ENCODE measurements around the gene ACY1.

ACY1 gene

GRCh38 chr3:51942603-51943450 lies 40.5 kb upstream of the ACY1 start:
- DNase-seq (ENCODE audit: low read depth, low spot score): no peak
- CTCF ChIA-PET: interaction anchor here (0.6 to 4.0 kb wide), 23 partner anchors 10 to 267 kb away, joined by 3 to 74 read pairs (median 6); partner anchors contain the start of genes ABHD14A, ABHD14B, ACY1 and GPR62
- peak overlapping the region; percentile 59 for H3K4me3 ChIP-seq (ENCODE audit: low read depth, low read length)
- TF ChIP-seq CTCF (IDR thresholded peaks at IDR 0.05; ENCODE audit: insufficient read depth, low read length, missing control alignments): no peak
- POLR2A ChIA-PET: interaction anchor here (0.9 to 2.6 kb wide), 7 partner anchors 10 to 212 kb away, joined by 3 to 16 read pairs (median 7); partner anchors contain the start of genes ABHD14A, ABHD14B, ACY1 and PCBP4

GRCh38 chr3:51943451-51944391 lies 39.6 kb upstream of the ACY1 start:
- CTCF ChIA-PET: interaction anchor here (1.0 to 4.0 kb wide), 18 partner anchors 9 to 201 kb away, joined by 3 to 74 read pairs (median 11); partner anchors contain the start of genes ABHD14A, ABHD14B, ACY1 and GPR62
- POLR2A ChIA-PET: interaction anchor here (1.1 to 2.6 kb wide), 4 partner anchors 30 to 211 kb away, joined by 3 to 16 read pairs (median 8); partner anchors contain the start of genes ABHD14A, ABHD14B and RPL29
- no peak overlapping the region for H3K4me3 ChIP-seq (ENCODE audit: low read depth, low read length)
- TF ChIP-seq CTCF (IDR thresholded peaks at IDR 0.05; ENCODE audit: insufficient read depth, low read length, missing control alignments): no peak
- DNase-seq (ENCODE audit: low read depth, low spot score): no peak

GRCh38 chr3:51944451-51945021 lies 38.8 kb upstream of the ACY1 start:
- CTCF ChIA-PET: interaction anchor here (0.7 to 4.0 kb wide), 8 partner anchors 9 to 200 kb away, joined by 3 to 45 read pairs (median 4); partner anchors contain the start of genes ABHD14B and ACY1
- TF ChIP-seq CTCF (IDR thresholded peaks at IDR 0.05; ENCODE audit: insufficient read depth, low read length, missing control alignments): no peak

GRCh38 chr3:51945031-51945840 lies 38.1 kb upstream of the ACY1 start:
- no peak for TF ChIP-seq CTCF (IDR thresholded peaks at IDR 0.05; ENCODE audit: insufficient read depth, low read length, missing control alignments)
- CTCF ChIA-PET: interaction anchor here (0.7 to 2.4 kb wide), 8 partner anchors 9 to 199 kb away, joined by 3 to 14 read pairs (median 4); partner anchors contain the start of gene ABHD14B
- DNase-seq (ENCODE audit: low read depth, low spot score): no peak
- POLR2A ChIA-PET: no interaction called here
- no peak overlapping the region for H3K4me3 ChIP-seq (ENCODE audit: low read depth, low read length)

More at GRCh38 chr3:51944451-51945021, 38.8 kb upstream of the ACY1 start:
- H3K4me3 ChIP-seq (ENCODE audit: low read depth, low read length): no peak overlapping the region
- DNase-seq (ENCODE audit: low read depth, low spot score): no peak
- POLR2A ChIA-PET: no interaction called here

GRCh38 chr3:51945926-51946705 lies 37.2 kb upstream of the ACY1 start:
- ChIA-PET CTCF (interaction anchor here (0.6 to 2.0 kb wide), 3 partner anchors 20 to 58 kb away, joined by 3 to 14 read pairs (median 4); partner anchors contain the start of gene ABHD14B), POLR2A (no interaction called here)
- no peak overlapping the region for H3K4me3 ChIP-seq (ENCODE audit: low read depth, low read length)
- no peak for TF ChIP-seq CTCF (IDR thresholded peaks at IDR 0.05; ENCODE audit: insufficient read depth, low read length, missing control alignments)
- DNase-seq (ENCODE audit: low read depth, low spot score): no peak

Data from AG04449 (cell line).